GM12865 (cell line): ENCODE data around the gene ZBTB39.
A peak's percentile ranks its signal among the peaks of the same experiment; 100 is the strongest.

Experiments used
- DNase-seq: peaks from one replicate; pipeline ENCODE4 v3.0.0; 2010; ENCODE audit warnings: low read depth
- H3K4me3 ChIP-seq: 2 replicates; pipeline ENCODE4 v1.5.1; 2011; ENCODE audit warnings: mild to moderate bottlenecking, low read depth, low read length, control low read depth
- TF ChIP-seq, protein P1 (sequence below): IDR thresholded peaks from 2 replicates; pipeline ENCODE4 v1.5.1; 2011; ENCODE audit warnings: low read length, control low read depth, low read depth, inconsistent platforms; ENCODE audit not compliant: insufficient read depth; ENCODE audit errors: missing control alignments

The ZBTB39 gene

DNA sequence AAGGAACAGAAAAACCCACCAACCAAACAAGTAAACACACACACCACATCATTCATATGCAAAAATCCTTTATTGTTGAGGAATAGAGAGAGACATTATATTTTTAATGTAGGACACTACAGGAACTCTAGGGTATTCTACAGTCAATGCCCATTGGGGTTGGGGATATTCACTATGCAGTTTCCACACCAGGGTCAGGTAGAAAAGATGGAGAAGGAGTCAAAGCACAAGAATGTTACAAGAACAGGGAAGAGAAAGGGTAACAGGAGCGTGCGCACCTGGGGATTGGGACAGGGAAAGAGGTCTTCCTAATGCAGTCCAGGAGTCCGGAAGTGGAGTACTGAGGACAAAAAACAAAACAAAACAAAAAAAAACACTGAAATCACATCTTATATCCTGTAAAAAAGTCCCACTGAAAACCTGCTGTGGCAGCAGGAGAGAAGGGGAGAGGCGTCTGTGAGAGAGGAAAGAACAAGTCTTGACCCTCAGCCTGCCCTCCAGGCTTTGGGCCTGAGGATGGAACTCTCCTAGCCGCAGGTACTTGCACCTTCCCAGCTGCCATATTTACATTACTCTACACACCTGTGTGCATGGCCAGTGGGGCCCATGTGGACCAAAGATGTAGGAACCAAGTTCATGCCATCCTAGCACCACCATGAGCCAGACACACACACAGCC, 3.7 kb upstream of the ZBTB39 start:
- DNase-seq = no peak
- TF ChIP-seq, protein P1, sequence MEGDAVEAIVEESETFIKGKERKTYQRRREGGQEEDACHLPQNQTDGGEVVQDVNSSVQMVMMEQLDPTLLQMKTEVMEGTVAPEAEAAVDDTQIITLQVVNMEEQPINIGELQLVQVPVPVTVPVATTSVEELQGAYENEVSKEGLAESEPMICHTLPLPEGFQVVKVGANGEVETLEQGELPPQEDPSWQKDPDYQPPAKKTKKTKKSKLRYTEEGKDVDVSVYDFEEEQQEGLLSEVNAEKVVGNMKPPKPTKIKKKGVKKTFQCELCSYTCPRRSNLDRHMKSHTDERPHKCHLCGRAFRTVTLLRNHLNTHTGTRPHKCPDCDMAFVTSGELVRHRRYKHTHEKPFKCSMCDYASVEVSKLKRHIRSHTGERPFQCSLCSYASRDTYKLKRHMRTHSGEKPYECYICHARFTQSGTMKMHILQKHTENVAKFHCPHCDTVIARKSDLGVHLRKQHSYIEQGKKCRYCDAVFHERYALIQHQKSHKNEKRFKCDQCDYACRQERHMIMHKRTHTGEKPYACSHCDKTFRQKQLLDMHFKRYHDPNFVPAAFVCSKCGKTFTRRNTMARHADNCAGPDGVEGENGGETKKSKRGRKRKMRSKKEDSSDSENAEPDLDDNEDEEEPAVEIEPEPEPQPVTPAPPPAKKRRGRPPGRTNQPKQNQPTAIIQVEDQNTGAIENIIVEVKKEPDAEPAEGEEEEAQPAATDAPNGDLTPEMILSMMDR = no peak
- H3K4me3 ChIP-seq = no peak overlapping the region

DNA sequence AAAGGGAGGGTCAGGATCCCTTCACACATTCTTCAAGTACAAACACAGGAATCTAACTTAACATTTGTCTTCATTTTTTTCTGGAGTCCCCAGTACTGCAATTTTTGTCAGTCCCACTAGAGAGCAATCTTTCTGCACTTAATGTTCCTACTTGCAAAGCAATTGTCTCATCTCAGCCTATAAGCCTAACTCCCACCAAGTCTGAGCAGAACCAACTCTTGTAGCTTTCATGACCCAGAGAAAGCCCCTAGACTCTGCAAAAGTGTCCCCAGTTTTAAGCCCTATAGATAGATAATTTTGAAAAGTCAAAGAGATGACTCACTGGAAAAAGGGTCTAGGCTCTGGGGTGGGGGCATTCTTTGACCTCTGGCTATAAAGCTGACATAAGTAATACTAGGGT, 1.8 kb upstream of the ZBTB39 start:
- TF ChIP-seq, protein P1 = peak; percentile 64
- peak; percentile 75 for DNase-seq

DNA sequence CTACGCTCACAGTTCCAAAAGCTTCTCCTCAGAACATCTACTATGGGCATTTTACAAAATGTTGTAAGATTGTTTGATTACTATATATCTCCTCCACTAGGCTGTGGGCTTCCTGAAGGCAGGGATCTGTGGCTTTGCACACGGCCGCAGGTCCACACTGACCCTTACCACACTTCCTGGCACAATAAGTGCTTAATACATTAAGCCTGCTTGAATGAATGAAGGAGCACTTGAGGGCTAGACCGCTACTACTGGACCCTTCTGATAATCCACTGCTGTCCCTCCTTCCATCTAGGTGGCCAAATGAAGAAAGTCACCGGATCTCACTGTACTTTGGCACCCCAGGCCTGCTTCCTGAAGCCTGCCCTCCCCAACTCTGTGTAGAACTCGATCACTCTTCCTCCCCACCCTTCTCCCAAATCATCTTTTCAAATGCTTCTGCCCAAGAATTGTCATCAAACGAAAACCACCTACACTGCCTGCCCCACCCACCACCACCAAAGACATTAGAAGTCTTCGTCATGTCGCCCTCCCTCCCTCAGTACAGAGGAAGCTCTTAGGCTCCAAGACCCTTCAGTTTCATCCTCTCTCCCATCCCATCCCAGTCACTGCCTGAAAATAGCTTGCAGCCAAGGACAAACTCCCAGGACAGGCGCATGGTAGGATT, 596 bp upstream of the ZBTB39 start:
- TF ChIP-seq, protein P1 = no peak
- DNase-seq = no peak
- peak overlapping the region; percentile 54 for H3K4me3 ChIP-seq

More for the DNA sequence above, 1.8 kb upstream of the ZBTB39 start:
- H3K4me3 ChIP-seq = no peak overlapping the region

DNA sequence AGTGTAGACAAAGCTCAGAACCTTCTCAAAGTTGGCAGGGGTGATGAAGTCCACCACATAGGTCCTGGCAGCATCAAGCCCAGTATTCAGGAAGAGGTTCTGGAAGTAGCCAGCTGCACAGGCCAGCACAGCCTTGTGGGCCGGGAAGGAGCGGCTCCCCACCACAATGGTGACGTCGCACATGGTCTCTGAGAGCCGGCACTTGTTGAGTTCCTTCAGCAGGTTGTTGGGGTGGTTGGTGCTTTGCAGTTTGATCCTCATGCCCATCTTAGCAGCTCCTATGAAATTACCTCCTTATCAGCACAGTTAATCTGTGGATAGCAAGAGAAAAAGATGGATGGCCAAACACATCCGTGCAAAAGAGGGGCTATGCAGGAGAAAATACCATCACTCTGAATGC, 1.7 kb downstream of the ZBTB39 start:
- TF ChIP-seq, protein P1 = no peak
- DNase-seq = no peak
- no peak overlapping the region for H3K4me3 ChIP-seq

DNA sequence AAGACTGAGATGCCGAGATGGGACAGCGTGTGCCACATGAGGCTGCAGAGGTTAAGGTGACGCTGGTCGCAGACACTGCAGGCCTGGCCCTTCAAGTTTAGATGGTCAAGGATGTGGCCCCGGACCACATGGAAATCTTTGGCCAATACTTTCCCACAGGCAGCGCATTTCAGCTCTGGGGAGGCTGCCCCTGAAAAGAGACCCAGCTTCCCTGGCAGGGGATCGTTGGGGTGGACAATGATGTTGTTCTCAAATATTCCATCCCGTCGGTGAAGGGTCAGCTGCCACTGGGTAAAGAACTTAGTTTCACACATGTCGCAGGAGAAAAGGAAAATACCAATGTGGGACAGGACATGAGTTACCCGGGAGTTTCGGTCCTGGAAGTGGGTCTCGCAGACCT, 3.0 kb downstream of the ZBTB39 start:
- TF ChIP-seq, protein P1 = no peak
- H3K4me3 ChIP-seq = no peak overlapping the region
- no peak for DNase-seq

DNA sequence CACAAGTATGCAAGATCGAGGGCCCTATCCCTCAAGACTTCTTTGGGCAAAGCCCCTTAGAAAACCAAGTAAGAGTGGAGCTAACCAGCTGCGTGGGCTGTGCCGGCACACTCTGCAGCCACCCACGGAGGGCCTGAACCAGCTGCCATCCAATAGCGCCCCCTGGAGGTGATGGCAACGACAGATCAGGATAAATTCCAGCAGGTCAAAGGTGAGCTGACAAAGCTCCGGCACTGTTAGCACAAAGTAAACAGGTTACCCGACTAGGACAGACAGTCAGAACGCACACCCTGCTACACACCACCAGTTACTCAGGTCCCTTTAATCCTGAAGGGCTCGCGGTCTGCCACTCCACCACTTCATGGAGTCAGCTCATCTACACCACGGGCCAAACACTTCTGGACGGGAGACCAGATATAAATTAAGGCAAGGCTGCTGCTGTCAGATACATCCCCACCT, 4.9 kb downstream of the ZBTB39 start:
- TF ChIP-seq, protein P1 = peak; percentile 83
- H3K4me3 ChIP-seq = no peak overlapping the region
- peak; percentile 72 for DNase-seq

DNA sequence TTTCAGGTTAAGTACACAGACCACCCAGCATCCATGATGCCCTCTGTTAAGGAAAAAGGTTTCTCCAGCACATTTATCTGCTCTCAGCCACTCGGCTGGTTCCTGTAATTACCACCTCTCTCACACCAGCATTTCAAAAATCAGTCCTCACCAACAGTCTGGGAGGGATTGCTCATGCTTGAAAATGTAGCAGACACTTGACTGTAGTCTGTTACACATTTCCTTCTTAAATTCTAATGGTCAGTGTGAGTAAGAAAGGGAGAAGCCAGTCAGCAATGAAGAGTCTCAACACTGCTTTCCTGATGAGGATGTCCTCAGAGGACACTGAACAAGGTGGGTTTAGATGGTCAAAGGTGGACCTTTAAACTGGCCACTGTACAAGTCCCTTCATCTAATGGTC, 6.0 kb downstream of the ZBTB39 start:
- no peak for DNase-seq
- TF ChIP-seq, protein P1 = no peak
- no peak overlapping the region for H3K4me3 ChIP-seq
